Loucy (cell line): ENCODE results near the gene SLCO4A1.

Source experiments
- H2AFZ ChIP-seq: fragments of 200-600 bp; sonication (generic); 2 replicates; pipeline ENCODE4 v1.6.0; 2016; ENCODE audit warnings: antibody characterized with exemption, mild to moderate bottlenecking, low read length, moderate library complexity
- H3F3A ChIP-seq: fragments of 200-600 bp; 2 replicates; pipeline ENCODE4 v1.6.0; 2016; ENCODE audit warnings: antibody characterized with exemption, low read depth, mild to moderate bottlenecking
- H3K27me3 ChIP-seq: fragments of 200-600 bp; sonication (generic); 2 replicates; pipeline ENCODE4 v1.6.1; 2014; ENCODE audit warnings: low read length, mild to moderate bottlenecking; ENCODE audit not compliant: insufficient read depth, poor library complexity, severe bottlenecking
- H3K36me3 ChIP-seq: fragments of 200-600 bp; sonication (generic); 2 replicates; pipeline ENCODE4 v1.6.1; 2016; ENCODE audit warnings: low read length; ENCODE audit not compliant: insufficient read depth
- H3K4me1 ChIP-seq: fragments of 200-600 bp; sonication (generic); 2 replicates; pipeline ENCODE4 v1.5.1; 2014; ENCODE audit warnings: low read length, mild to moderate bottlenecking; ENCODE audit not compliant: insufficient read depth, poor library complexity, severe bottlenecking
- H3K4me2 ChIP-seq: fragments of 200-600 bp; sonication (generic); 2 replicates; pipeline ENCODE4 v1.6.0; 2014; ENCODE audit warnings: antibody characterized with exemption, low read length, low read depth, mild to moderate bottlenecking; ENCODE audit not compliant: poor library complexity, severe bottlenecking
- H3K4me3 ChIP-seq: fragments of 200-600 bp; sonication (generic); 2 replicates; pipeline ENCODE4 v1.5.1; 2014; ENCODE audit warnings: low read length, mild to moderate bottlenecking, mixed read lengths; ENCODE audit not compliant: poor library complexity, severe bottlenecking
- H3K79me2 ChIP-seq: fragments of 200-600 bp; sonication (generic); 2 replicates; pipeline ENCODE4 v1.6.1; 2014; ENCODE audit warnings: low read length; ENCODE audit not compliant: insufficient read depth
- H3K9ac ChIP-seq: fragments of 200-600 bp; sonication (generic); 2 replicates; pipeline ENCODE4 v1.6.0; 2014; ENCODE audit warnings: mild to moderate bottlenecking, low read depth, low read length, moderate library complexity; ENCODE audit not compliant: poor library complexity, severe bottlenecking
- H3K9me2 ChIP-seq: fragments of 200-600 bp; sonication (generic); replicated peaks from 2 replicates; pipeline ENCODE4 v1.6.1; 2016; ENCODE audit warnings: low read depth, low read length, mixed read lengths
- H3K9me3 ChIP-seq: fragments of 200-600 bp; sonication (generic); 2 replicates; pipeline ENCODE4 v1.6.1; 2014; ENCODE audit warnings: mild to moderate bottlenecking, antibody characterized with exemption, low read length, low read depth; ENCODE audit not compliant: insufficient read depth
- H4K20me1 ChIP-seq: fragments of 200-600 bp; sonication (generic); 2 replicates; pipeline ENCODE4 v1.6.0; 2014; ENCODE audit warnings: antibody characterized with exemption, low read length, mild to moderate bottlenecking; ENCODE audit not compliant: insufficient read depth, poor library complexity, severe bottlenecking
- EZH2phosphoT487 ChIP-seq: fragments of 200-600 bp; IDR thresholded peaks from 2 replicates; pipeline ENCODE4 v1.6.1; 2018; ENCODE audit warnings: antibody characterized with exemption, mild to moderate bottlenecking, moderate library complexity, borderline replicate concordance
- TF ChIP-seq, protein P1 (sequence below): fragments of 200-600 bp; sonication (generic); conservative IDR thresholded peaks from 2 replicates; pipeline ENCODE4 v1.5.1; 2014; ENCODE audit warnings: mild to moderate bottlenecking, antibody characterized with exemption, low read length

SLCO4A1 gene

DNA sequence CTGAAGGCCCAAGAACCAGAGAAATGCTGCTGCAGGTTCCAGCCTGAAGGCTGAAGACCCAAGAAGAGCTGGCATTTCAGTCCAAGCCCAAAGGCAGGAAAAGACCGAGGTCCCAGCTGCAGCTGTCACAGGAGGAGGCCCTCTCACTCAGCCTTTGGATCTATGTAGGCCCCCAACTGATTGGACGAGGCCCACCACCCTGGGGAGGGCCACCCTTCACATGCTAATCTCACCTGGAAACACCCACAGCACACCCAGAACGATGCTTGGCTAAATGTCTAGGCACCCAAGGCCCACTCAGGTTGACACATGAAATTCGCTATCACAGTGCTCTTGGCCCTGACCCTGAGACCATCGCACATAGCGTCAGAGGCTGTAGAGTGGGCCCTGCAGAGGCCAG lies 6.8 kb downstream of the SLCO4A1 start:
- H3K27me3 ChIP-seq = no peaks in the 10 kb centered on the region
- H3K4me2 ChIP-seq = no peak overlapping the region
- no peaks in the 10 kb centered on the region for H3K9me3 ChIP-seq
- peaks cover 33% of the 10 kb centered on the region for H3K4me1 ChIP-seq
- no peaks in the 10 kb centered on the region for H3F3A ChIP-seq
- TF ChIP-seq, protein P1, sequence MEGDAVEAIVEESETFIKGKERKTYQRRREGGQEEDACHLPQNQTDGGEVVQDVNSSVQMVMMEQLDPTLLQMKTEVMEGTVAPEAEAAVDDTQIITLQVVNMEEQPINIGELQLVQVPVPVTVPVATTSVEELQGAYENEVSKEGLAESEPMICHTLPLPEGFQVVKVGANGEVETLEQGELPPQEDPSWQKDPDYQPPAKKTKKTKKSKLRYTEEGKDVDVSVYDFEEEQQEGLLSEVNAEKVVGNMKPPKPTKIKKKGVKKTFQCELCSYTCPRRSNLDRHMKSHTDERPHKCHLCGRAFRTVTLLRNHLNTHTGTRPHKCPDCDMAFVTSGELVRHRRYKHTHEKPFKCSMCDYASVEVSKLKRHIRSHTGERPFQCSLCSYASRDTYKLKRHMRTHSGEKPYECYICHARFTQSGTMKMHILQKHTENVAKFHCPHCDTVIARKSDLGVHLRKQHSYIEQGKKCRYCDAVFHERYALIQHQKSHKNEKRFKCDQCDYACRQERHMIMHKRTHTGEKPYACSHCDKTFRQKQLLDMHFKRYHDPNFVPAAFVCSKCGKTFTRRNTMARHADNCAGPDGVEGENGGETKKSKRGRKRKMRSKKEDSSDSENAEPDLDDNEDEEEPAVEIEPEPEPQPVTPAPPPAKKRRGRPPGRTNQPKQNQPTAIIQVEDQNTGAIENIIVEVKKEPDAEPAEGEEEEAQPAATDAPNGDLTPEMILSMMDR = no peak
- no peak for TF ChIP-seq EZH2phosphoT487
- H2AFZ ChIP-seq = no peak overlapping the region
- H4K20me1 ChIP-seq = peaks cover 50% of the 10 kb centered on the region
- H3K36me3 ChIP-seq = peaks cover 8% of the 10 kb centered on the region; the same call in 1 of the 2 replicates
- H3K9ac ChIP-seq = no peak overlapping the region
- H3K79me2 ChIP-seq = peaks cover 93% of the 10 kb centered on the region
- no peaks in the 10 kb centered on the region for H3K9me2 ChIP-seq
- no peak overlapping the region for H3K4me3 ChIP-seq

DNA sequence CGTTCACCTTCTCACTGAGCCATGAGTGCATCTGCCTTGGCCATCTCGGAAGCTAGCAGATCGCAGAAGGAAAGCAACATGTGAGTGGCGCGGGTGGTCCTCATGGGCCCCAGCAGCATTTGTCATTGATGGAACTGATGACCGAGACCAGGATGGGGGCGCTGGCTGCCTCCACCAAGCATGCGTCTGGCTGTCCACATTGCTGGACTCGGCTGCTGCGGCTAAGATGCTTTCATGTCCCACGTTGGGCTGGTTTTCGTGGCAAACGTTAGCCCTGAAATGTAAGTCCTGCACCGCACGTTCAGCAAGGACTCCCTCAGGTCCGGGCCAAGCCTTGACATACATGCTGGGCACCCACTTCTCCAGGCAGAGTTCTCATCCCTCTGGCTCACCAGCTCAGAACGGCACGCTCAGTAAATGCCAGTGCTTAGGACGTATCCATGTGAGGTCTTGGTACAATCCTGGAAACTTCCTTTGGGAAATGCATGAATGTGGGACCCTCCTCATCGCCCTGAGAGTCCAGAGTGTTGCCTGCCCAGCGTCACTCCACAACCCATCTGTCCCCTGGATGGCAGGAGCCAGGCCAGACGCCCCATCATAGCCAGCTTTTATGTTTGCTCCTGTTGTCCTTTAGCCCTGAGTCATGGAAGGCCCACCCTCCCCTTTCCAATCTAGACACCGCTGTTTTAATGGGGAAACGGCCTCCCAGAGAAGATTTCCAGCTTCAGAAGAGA lies 8.4 kb downstream of the SLCO4A1 start:
- Histone ChIP-seq H3K4me2 (no peak overlapping the region), H3K4me1 (peaks cover 17% of the 10 kb centered on the region), H3K4me3 (no peak overlapping the region), H2AFZ (no peak overlapping the region), H3K9ac (no peak overlapping the region), H3K27me3 (no peaks in the 10 kb centered on the region), H3K79me2 (peaks cover 93% of the 10 kb centered on the region), H3K9me3 (no peaks in the 10 kb centered on the region), H3F3A (no peaks in the 10 kb centered on the region), H4K20me1 (peaks cover 40% of the 10 kb centered on the region), H3K36me3 (peaks cover 8% of the 10 kb centered on the region; the same call in 1 of the 2 replicates), H3K9me2 (no peaks in the 10 kb centered on the region)
- TF ChIP-seq, protein P1 = no peak
- TF ChIP-seq EZH2phosphoT487 = no peak

DNA sequence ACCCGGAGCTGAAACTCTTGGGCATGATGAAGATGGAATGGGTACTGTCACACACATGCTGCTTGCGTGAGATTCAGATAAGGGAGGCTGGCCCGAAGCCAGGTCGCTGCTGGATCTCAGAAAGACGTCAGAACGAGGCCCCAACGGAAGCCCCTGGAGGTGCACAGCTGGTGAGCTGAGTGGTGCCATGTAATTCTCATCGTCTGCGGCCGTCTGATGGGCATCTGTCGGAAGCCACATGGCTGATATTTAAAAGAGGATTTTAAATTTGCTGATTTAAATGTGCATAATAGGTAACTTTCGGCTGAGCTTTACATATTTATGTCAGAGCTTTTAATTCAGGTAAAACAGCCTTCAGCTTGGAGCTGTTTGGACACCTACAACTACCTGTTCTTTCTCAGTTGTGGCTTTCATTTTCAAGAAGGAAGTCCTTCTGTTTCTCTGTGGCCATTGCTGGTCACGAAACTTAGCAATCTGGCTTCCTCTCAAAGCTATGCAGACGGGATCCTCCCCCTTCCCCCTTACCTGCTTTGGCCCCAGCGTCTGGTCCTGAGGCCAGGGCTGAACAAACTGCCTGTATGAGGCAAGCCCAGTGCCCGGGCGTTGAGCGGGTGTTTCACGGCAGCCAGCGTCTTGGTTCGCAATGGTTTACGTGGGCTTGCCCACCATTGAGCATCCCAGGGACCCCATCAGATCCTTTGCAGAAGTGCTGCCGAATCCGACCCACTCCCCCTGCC lies 9.2 kb downstream of the SLCO4A1 start:
- H3K4me1 ChIP-seq = peaks cover 11% of the 10 kb centered on the region
- H3K4me3 ChIP-seq = no peak overlapping the region
- H3K27me3 ChIP-seq = no peaks in the 10 kb centered on the region
- peaks cover 92% of the 10 kb centered on the region for H3K79me2 ChIP-seq
- no peaks in the 10 kb centered on the region for H3K9me2 ChIP-seq
- H3F3A ChIP-seq = no peaks in the 10 kb centered on the region
- TF ChIP-seq EZH2phosphoT487 = no peak
- TF ChIP-seq, protein P1 = no peak
- H4K20me1 ChIP-seq = peaks cover 35% of the 10 kb centered on the region
- H3K9me3 ChIP-seq = no peaks in the 10 kb centered on the region
- H2AFZ ChIP-seq = no peak overlapping the region
- no peak overlapping the region for H3K4me2 ChIP-seq
- no peak overlapping the region for H3K9ac ChIP-seq
- H3K36me3 ChIP-seq = peaks cover 8% of the 10 kb centered on the region; the same call in 1 of the 2 replicates
